ENCODE results near the gene ZBTB9. TPM values are rescaled to one million over a fixed set of nuclear protein-coding genes. Genes with fewer than 3 reads are reported as not detected.
"Not testable (repeated sequence)": the region's sequence is repeated elsewhere in the genome, so short reads cannot be mapped to it uniquely, and the experiment has no call there.

Gene ZBTB9
- total RNA-seq, 1 experiment from 2014 or later = 19.4 TPM

- H3K36me3 Mint-ChIP-seq = 0 out of 2 replicates have a peak, but pooled peaks cover 4% of the 10 kb centered on the region
- CTCF ChIA-PET = no interaction called here
- ATAC-seq (no peak), DNase-seq (ENCODE audit: low spot score) (no peak)
- no peak overlapping the region for H3K4me3 Mint-ChIP-seq
- H3K27me3 Mint-ChIP-seq (ENCODE audit: low read depth) = peaks cover 14% of the 10 kb centered on the region
- POLR2A ChIA-PET = no interaction called here
- no peak overlapping the region for H3K27ac Mint-ChIP-seq
- TF ChIP-seq USF2 (CRISPR knock-in tag; IDR thresholded peaks at IDR 0.05) (no peak), ZNF423 (CRISPR knock-in tag; IDR thresholded peaks at IDR 0.05) (no peak), ELF4 (CRISPR knock-in tag; IDR thresholded peaks at IDR 0.05; ENCODE audit: low read depth) (no peak), MYBL2 (CRISPR knock-in tag; IDR thresholded peaks at IDR 0.05) (no peak), ZNF121 (CRISPR knock-in tag; IDR thresholded peaks at IDR 0.05) (no peak), ZNF219 (CRISPR knock-in tag; IDR thresholded peaks at IDR 0.05; ENCODE audit: borderline replicate concordance) (no peak), RORB (CRISPR knock-in tag; IDR thresholded peaks at IDR 0.05) (no peak), ATF6 (CRISPR knock-in tag; IDR thresholded peaks at IDR 0.05) (no peak), NR1H2 (CRISPR knock-in tag; IDR thresholded peaks at IDR 0.05) (no peak), IRF1 (CRISPR knock-in tag; IDR thresholded peaks at IDR 0.05) (no peak)
- TF ChIP-seq, protein P1, sequence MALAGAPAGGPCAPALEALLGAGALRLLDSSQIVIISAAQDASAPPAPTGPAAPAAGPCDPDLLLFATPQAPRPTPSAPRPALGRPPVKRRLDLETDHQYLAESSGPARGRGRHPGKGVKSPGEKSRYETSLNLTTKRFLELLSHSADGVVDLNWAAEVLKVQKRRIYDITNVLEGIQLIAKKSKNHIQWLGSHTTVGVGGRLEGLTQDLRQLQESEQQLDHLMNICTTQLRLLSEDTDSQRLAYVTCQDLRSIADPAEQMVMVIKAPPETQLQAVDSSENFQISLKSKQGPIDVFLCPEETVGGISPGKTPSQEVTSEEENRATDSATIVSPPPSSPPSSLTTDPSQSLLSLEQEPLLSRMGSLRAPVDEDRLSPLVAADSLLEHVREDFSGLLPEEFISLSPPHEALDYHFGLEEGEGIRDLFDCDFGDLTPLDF (CRISPR knock-in tag; IDR thresholded peaks at IDR 0.05) = no peak
- peaks cover 4% of the 10 kb centered on the region for H3K9me3 Mint-ChIP-seq
- no peaks in the 10 kb centered on the region for H3K4me1 Mint-ChIP-seq
These were observed 29.3 kb downstream of the ZBTB9 start for GRCh38 chr6:33483678-33484077.

DNA sequence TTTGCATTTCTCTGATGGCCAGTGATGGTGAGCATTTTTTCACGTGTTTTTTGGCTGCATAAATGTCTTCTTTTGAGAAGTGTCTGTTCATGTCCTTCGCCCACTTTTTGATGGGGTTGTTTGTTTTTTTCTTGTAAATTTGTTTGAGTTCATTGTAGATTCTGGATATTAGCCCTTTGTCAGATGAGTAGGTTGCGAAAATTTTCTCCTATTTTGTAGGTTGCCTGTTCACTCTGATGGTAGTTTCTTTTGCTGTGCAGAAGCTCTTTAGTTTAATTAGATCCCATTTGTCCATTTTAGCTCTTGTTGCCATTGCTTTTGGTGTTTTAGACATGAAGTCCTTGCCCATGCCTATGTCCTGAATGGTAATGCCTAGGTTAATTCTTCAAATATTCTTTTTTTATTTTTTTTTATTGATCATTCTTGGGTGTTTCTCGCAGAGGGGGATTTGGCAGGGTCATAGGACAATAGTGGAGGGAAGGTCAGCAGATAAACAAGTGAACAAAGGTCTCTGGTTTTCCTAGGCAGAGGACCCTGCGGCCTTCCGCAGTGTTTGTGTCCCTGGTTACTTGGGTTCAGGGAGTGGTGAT is 30.4 kb downstream of the ZBTB9 start:
- H3K9me3 Mint-ChIP-seq; H3K36me3 Mint-ChIP-seq; H3K4me1 Mint-ChIP-seq; ATAC-seq; POLR2A ChIA-PET; DNase-seq (ENCODE audit: low spot score); CTCF ChIA-PET; H3K27ac Mint-ChIP-seq; H3K4me3 Mint-ChIP-seq: not testable (repeated sequence)
- H3K27me3 Mint-ChIP-seq (ENCODE audit: low read depth) = peaks cover 14% of the 10 kb centered on the region

DNA sequence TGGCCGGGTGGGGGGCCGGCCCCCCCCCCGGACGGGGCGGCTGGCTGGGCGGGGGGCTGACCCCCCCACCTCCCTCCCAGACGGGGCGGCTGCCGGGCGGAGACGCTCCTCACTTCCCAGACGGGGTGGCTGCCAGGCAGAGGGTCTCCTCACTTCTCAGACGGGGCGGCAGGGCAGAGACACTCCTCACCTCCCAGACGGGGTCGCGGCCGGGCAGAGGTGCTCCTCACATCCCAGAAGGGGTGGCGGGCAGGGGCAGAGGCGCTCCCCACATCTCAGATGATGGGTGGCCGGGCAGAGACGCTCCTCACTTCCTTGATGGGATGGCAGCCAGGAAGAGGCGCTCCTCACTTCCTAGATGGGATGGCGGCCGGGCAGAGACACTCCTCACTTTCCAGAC is 31.3 kb downstream of the ZBTB9 start:
- CTCF ChIA-PET = not testable (repeated sequence)

GRCh38 chr6:33488339-33488738 is 34.0 kb downstream of the ZBTB9 start:
- ATAC-seq (no peak), DNase-seq (ENCODE audit: low spot score) (no peak)
- Mint-ChIP-seq H3K27ac (no peak overlapping the region), H3K4me1 (peaks cover 6% of the 10 kb centered on the region), H3K4me3 (no peak overlapping the region), H3K27me3 (ENCODE audit: low read depth) (peaks cover 15% of the 10 kb centered on the region), H3K36me3 (0 out of 2 replicates have a peak, but pooled peaks cover 4% of the 10 kb centered on the region), H3K9me3 (peaks cover 4% of the 10 kb centered on the region)
- TF ChIP-seq HMGA2 (CRISPR knock-in tag; IDR thresholded peaks at IDR 0.05) (no peak), ATF1 (CRISPR knock-in tag; IDR thresholded peaks at IDR 0.05) (no peak), TEAD4 (CRISPR knock-in tag; IDR thresholded peaks at IDR 0.05) (no peak), NFYB (CRISPR knock-in tag; conservative IDR thresholded peaks at IDR 0.05; ENCODE audit: low read depth) (no peak), ZNF396 (CRISPR knock-in tag; IDR thresholded peaks at IDR 0.05; ENCODE audit: borderline replicate concordance) (no peak), ZNF423 (CRISPR knock-in tag; IDR thresholded peaks at IDR 0.05) (no peak), ZNF232 (CRISPR knock-in tag; IDR thresholded peaks at IDR 0.05) (no peak), NR1H2 (CRISPR knock-in tag; IDR thresholded peaks at IDR 0.05) (no peak)
- TF ChIP-seq, protein P2, sequence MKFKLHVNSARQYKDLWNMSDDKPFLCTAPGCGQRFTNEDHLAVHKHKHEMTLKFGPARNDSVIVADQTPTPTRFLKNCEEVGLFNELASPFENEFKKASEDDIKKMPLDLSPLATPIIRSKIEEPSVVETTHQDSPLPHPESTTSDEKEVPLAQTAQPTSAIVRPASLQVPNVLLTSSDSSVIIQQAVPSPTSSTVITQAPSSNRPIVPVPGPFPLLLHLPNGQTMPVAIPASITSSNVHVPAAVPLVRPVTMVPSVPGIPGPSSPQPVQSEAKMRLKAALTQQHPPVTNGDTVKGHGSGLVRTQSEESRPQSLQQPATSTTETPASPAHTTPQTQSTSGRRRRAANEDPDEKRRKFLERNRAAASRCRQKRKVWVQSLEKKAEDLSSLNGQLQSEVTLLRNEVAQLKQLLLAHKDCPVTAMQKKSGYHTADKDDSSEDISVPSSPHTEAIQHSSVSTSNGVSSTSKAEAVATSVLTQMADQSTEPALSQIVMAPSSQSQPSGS (CRISPR knock-in tag; IDR thresholded peaks at IDR 0.05; ENCODE audit: borderline replicate concordance, low read depth) = no peak
- POLR2A ChIA-PET = no interaction called here
- CTCF ChIA-PET = no interaction called here

More for the DNA sequence above, 31.3 kb downstream of the ZBTB9 start:
- H3K4me1 Mint-ChIP-seq; H3K4me3 Mint-ChIP-seq; H3K36me3 Mint-ChIP-seq; POLR2A ChIA-PET; DNase-seq (ENCODE audit: low spot score); H3K9me3 Mint-ChIP-seq; H3K27ac Mint-ChIP-seq; ATAC-seq: not testable (repeated sequence)
- peaks cover 14% of the 10 kb centered on the region for H3K27me3 Mint-ChIP-seq (ENCODE audit: low read depth)

All from WTC11 (cell line).